CD4-positive, alpha-beta T cell treated with Interleukin-6 at 100 ng/mL for 8 hours (primary cell): ENCODE data around the gene APH1B.

Experiments used
- DNase-seq: peaks from one replicate; pipeline ENCODE4 v3.0.0-alpha.2; 2020; ENCODE audit warnings: mixed read lengths, low spot score

APH1B gene

GRCh38 chr15:63252292-63252691, 25.1 kb upstream of the APH1B start:
- no peak for DNase-seq

DNA sequence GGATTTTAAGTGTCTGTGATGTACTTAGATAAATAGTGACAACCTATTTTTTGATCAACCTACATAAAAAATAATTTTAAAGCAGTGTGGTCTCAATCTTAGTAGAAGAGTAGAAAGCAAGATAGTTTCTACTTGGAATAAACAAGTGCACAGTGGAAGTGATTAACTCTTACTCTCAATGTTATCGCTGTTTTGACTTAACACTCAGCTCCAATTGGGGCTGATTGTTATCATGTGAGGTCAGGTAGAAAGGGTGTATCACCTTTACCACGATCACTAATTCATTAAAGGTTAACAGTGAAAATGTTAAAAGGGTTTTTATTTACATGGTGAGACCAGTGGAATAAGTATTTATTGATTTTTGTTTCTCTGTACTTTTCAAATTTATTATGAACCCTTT, 22.4 kb upstream of the APH1B start:
- DNase-seq, result no peak

DNA sequence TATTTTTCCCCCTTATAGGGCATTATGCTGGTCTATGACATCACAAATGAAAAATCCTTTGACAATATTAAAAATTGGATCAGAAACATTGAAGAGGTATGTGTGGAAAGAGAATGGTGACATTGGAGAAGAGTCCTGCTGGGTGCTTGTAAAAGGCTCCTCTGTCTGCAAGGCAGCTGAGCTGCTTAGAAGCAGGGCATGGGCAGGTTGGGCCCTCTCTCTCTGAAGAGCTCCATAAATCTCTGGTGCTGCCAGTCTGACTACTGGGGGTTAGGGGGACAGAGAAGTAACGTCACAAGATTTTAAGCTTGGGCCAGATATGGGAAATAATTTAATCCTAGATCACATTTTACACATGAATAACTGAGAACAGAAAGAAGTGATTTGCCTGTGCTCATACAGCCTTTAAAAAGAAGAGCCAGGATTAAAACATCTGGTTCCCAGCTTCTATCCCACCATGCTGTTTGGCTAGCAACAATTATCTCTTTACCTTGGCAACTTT, 21.9 kb upstream of the APH1B start:
- DNase-seq, result no peak

DNA sequence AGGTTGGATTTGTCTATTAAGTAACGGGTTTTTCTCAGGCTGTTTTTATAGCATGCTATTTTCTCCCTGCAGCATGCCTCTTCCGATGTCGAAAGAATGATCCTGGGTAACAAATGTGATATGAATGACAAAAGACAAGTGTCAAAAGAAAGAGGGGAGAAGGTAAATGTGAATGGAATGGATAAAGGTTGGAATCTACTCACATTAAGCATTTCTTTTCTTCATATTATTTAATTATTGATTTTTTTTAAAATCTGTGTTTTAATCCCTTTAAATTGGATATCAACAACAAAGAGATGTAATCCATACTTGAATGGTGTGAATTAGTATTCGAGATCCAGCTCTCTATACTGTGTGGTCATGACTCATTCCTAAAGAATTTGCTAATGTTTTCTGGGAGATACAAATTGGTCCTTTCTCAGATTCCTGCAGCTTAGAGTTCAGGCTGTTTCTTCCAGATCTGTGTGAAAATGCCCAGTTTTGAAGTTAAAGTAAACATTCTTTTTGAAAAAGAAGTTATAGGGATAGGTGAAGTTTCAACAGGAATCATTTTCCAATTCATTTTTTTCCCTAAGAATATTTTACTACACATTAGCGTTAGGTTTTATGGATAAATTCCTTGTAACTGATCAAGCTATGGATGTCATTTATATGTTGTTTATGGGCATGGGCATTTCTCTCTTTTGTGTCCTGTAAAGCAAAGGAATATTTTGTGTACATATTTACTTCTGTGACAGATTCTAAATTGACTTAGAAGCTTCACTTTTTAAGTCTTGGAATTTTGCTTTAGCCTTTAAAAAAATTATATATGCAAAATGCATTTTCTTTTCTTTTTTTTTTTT, 20.8 kb upstream of the APH1B start:
- no peak for DNase-seq

- DNase-seq, result no peak
Measured at GRCh38 chr15:63258658-63259057, 18.7 kb upstream of the APH1B start.

DNA sequence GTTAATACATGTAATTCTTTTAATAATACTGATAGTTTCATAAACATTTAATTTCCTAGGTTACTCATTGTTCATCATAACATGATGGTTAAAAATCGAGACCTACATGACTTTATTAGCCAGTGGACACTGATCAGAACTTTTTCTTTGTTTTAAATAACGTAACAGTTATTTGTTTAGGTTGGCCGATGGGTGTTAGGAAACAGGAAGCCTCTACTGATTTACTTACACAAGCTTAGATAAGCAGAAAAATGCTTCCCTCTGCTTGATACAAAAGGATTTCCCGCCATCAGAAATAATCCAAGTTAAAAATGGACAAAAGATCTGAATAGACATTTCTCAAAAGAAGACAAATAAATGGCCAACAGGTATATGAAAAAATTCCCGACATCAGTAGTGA, 16.6 kb upstream of the APH1B start:
- DNase-seq, result no peak

DNA sequence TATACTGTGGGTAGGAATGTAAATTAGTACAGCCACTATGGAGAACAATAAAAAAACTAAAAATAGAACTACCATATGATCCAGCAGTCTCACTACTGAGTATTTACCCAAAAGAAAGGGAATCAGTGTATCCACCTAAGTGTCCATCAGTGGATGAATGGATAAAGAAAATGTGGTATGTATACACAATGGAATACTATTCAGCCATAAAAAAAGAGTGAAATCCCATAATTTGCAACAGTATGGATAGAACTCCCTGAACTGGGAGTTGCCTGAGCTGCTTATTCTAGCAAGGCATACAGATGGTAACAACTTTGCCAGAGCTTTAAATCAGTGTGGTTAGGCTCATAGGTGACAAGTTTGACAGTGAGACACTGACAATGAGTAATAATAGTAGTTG, 16.1 kb upstream of the APH1B start:
- no peak for DNase-seq

- no peak for DNase-seq
Measured at GRCh38 chr15:63263519-63263918, 13.9 kb upstream of the APH1B start.

DNA sequence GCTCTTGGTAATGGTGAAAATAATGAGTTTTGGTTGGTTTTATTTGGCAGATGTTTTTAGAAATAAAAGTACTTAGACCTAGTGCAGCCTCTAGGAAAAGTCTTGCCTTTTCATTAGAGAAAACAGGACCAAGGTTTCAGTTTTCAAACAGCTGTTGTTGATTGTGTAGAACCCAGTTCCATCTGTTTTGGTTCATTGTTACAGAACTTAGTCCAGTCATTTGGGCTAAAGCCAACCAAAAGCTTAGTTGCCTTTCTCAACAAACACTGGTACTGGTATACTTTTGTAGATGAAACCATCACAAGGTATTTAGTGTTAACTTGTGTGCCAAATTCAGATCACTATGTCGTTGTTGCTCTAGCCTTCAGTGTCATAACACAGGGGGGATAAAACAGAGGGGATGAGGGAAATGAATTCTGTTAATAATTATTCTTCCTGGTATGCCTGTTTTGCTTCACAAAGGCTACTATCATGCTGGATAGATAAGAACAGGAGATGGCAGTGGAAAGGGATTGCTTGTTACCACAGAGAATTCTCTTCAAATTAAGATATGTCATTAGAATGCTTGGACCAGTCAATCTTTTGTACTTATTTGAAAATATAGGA, 12.6 kb upstream of the APH1B start:
- DNase-seq, result no peak

GRCh38 chr15:63274427-63274826, 3.0 kb upstream of the APH1B start:
- no peak for DNase-seq

GRCh38 chr15:63276342-63277037, 915 bp upstream of the APH1B start:
- no peak for DNase-seq

DNA sequence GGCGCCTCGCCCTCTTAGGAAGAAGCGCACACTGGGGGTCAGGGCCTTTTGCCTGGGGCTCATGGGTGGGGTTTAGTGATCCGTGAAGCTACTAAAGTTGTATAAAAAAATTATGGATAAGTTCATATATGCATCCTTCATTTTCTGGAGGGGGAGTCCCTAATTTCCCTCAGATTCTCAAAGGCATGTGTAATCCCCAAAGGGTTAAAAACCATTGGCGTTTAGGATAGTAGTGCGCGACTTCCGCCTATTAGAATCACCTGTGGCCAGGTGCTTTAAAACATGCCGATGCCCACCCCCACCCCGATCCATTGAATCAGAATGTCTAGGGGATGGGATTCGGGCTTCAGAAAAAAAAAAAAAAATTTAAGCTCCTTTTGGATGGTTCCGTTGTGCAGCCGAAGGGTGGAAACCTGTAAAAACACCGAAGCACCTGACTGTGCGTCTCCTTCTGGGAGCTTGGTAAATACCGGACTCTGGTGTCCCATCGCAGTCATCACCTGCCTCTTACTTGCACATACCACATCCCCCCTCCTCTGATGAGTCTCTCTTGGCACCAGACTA, 570 bp downstream of the APH1B start:
- DNase-seq, result no peak

GRCh38 chr15:63283126-63283525, 5.7 kb downstream of the APH1B start:
- no peak for DNase-seq

DNA sequence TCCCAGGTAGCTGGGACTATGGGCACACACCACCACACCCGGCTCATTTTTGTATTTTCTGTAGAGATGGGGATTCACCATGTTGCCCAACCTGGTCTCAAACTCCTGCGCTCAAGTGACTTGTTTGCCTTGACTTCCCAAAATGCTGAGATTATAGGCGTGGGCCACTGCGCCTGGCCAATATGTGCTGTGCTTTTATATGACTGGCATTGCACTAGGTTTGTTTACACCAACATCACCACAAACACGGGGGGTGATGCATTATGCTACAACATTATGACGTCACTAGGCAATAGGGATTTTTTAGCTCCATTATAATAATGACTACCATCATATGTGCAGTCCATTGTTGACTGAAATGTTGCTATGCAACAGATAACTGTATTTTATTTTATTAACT, 6.9 kb downstream of the APH1B start:
- DNase-seq, result no peak

DNA sequence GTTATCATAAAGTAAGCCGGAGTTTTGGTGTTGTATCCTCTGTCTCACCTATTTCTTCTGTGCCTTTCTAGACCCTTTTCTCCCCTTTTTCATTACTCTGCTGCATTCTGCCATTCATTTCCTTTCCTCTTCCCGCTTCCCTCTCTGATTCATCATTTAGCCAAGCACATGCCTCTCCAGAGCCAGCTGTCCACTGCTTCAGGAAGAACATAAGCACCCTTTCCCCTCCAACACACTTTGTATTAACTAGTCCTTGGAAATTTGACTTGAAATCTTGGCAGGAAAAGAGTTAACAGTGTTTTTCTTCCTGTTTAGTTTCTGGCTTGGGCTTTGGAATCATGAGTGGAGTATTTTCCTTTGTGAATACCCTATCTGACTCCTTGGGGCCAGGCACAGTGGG, 9.7 kb downstream of the APH1B start:
- DNase-seq, result no peak

GRCh38 chr15:63288342-63288741, 10.9 kb downstream of the APH1B start:
- no peak for DNase-seq

GRCh38 chr15:63288778-63289378, 11.5 kb downstream of the APH1B start:
- DNase-seq, result peak; percentile 44

- no peak for DNase-seq
Measured at GRCh38 chr15:63291507-63291906, 14.1 kb downstream of the APH1B start.

- DNase-seq, result no peak
Measured at GRCh38 chr15:63292241-63292640, 14.8 kb downstream of the APH1B start.

DNA sequence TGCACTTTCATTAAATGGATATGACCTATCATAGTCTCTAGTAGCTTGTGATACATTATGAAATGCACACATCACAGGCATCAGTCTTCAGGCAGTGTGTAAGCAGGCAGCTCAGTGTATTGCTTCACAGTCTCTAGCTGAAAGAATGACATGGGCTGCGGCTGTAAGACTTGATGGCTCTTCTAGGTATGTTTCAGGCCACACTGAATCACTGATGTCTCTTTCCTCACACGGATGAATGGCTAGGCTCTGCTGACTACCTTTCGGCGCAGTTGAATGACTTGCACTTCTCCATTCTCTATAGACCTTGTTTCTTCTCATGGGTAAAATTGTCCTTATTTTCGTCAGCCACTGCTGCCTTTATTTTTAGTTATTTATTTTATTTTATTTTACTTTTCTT, 15.4 kb downstream of the APH1B start:
- no peak for DNase-seq

- DNase-seq, result no peak
Measured at GRCh38 chr15:63294359-63294758, 17.0 kb downstream of the APH1B start.

DNA sequence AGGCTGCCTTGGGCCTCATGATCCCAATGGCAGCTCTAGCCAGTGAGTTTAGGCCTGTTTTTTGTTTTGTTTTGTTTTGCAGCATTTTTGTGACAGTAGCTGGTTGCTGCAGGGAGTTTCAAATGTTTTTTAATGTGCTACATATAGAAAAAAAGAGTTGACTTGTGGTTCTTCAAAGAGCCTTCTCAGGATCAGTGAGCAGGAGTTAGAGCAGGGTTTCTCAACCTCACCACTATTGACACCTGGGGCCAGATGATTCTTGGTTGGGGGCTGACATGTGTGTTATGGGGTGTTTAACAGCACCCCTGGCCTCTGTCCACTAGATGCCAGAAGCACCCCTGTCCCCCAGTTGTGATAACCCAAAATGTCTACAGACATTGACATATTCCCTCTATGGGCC, 17.9 kb downstream of the APH1B start:
- DNase-seq, result no peak
